ENCODE data around the gene GRIP2.
"Not testable (repeated sequence)": the region's sequence is repeated elsewhere in the genome, so short reads cannot be mapped to it uniquely, and the experiment has no call there.

Gene GRIP2

GRCh38 chr3:14522768-14523167 lies 17.4 kb downstream of the GRIP2 start:
- DNase-seq (ENCODE audit: low read depth in 2 of 3, low spot score in 1 of 3) = no peak

- DNase-seq (ENCODE audit: low read depth in 2 of 3, low spot score in 1 of 3) = no peak
These were observed 17.9 kb downstream of the GRIP2 start for GRCh38 chr3:14522129-14522691.

- no peak for DNase-seq (ENCODE audit: low read depth in 2 of 3, low spot score in 1 of 3)
These were observed 18.5 kb downstream of the GRIP2 start for GRCh38 chr3:14521611-14522010.

- no peak for DNase-seq (ENCODE audit: low read depth in 2 of 3, low spot score in 1 of 3)
These were observed 19.2 kb downstream of the GRIP2 start for GRCh38 chr3:14520967-14521366.

GRCh38 chr3:14520149-14520548 lies 20.0 kb downstream of the GRIP2 start:
- no peak for DNase-seq (ENCODE audit: low read depth in 2 of 3, low spot score in 1 of 3)

GRCh38 chr3:14519406-14519805 lies 20.7 kb downstream of the GRIP2 start:
- DNase-seq (ENCODE audit: low read depth in 2 of 3, low spot score in 1 of 3) = no peak

- no peak for DNase-seq (ENCODE audit: low read depth in 2 of 3, low spot score in 1 of 3)
These were observed 21.2 kb downstream of the GRIP2 start for GRCh38 chr3:14518893-14519292.

GRCh38 chr3:14518432-14518802 lies 21.7 kb downstream of the GRIP2 start:
- DNase-seq (ENCODE audit: low read depth in 2 of 3, low spot score in 1 of 3) = no peak

GRCh38 chr3:14517601-14518431 lies 22.3 kb downstream of the GRIP2 start:
- no peak for DNase-seq (ENCODE audit: low read depth in 2 of 3, low spot score in 1 of 3)

GRCh38 chr3:14516738-14517345 lies 23.3 kb downstream of the GRIP2 start:
- DNase-seq (ENCODE audit: low read depth in 2 of 3, low spot score in 1 of 3) = no peak

- DNase-seq (ENCODE audit: low read depth in 2 of 3, low spot score in 1 of 3) = not testable (repeated sequence)
These were observed 24.6 kb downstream of the GRIP2 start for GRCh38 chr3:14515526-14515925.

GRCh38 chr3:14514323-14514720 lies 25.8 kb downstream of the GRIP2 start:
- DNase-seq (ENCODE audit: low read depth in 2 of 3, low spot score in 1 of 3) = no peak

GRCh38 chr3:14513566-14514322 lies 26.4 kb downstream of the GRIP2 start:
- DNase-seq (ENCODE audit: low read depth in 2 of 3, low spot score in 1 of 3) = no peak

GRCh38 chr3:14512942-14513327 lies 27.2 kb downstream of the GRIP2 start:
- no peak for DNase-seq (ENCODE audit: low read depth in 2 of 3, low spot score in 1 of 3)

- DNase-seq (ENCODE audit: low read depth in 2 of 3, low spot score in 1 of 3) = no peak
These were observed 27.7 kb downstream of the GRIP2 start for GRCh38 chr3:14512281-14512941.

GRCh38 chr3:14511623-14512280 lies 28.4 kb downstream of the GRIP2 start:
- no peak for DNase-seq (ENCODE audit: low read depth in 2 of 3, low spot score in 1 of 3)

GRCh38 chr3:14510838-14511622 lies 29.1 kb downstream of the GRIP2 start:
- DNase-seq (ENCODE audit: low read depth in 2 of 3, low spot score in 1 of 3) = no peak

GRCh38 chr3:14509796-14510100 lies 30.4 kb downstream of the GRIP2 start:
- no peak for DNase-seq (ENCODE audit: low read depth in 2 of 3, low spot score in 1 of 3)

GRCh38 chr3:14508966-14509795 lies 31.0 kb downstream of the GRIP2 start:
- peak; percentile 55 to 76 (median 71) for DNase-seq (ENCODE audit: low read depth in 2 of 3, low spot score in 1 of 3)

All from stimulated activated CD4-positive, alpha-beta T cell treated with anti-CD3 and anti-CD28 coated beads, Interleukin-12 subunit alpha, Interleukin-12 subunit beta, amount 100 ng/mL, for 48 hours (primary cell).